Spleen (tissue), 11 donors: ENCODE measurements around the gene SERINC5. TPM values are rescaled to one million over a fixed set of nuclear protein-coding genes. Genes with fewer than 3 reads are reported as not detected.

Source experiments
- DNase-seq: peaks from one replicate; pipeline ENCODE4 v3.0.0-alpha.2; 2020
- H3K27ac ChIP-seq, 8 donors: fragments of 200-600 bp; sonication (generic) in 7 of 8; 1 replicate in 4 of 8; 2 replicates in 4 of 8; pipeline versions ENCODE4 v1.5.0 to v1.8.0; 2016 to 2021; ENCODE audit warnings: inconsistent platforms in 4 of 8, mild to moderate bottlenecking in 4 of 8, moderate library complexity in 1 of 8
- H3K27me3 ChIP-seq, 7 donors: fragments of 200-600 bp; sonication (generic) in 6 of 7; replicated peaks in 1 of 7; 1 replicate in 4 of 7; 2 replicates in 3 of 7; pipeline versions ENCODE4 v1.5.0 to v1.8.0; 2016 to 2021; ENCODE audit warnings: inconsistent platforms in 3 of 7, mild to moderate bottlenecking in 1 of 7
- H3K36me3 ChIP-seq, 6 donors: fragments of 200-600 bp; sonication (generic) in 5 of 6; 1 replicate in 4 of 6; 2 replicates in 2 of 6; pipeline versions ENCODE4 v1.5.0 to v1.8.0; 2016 to 2021; ENCODE audit warnings: inconsistent platforms in 2 of 6
- H3K4me1 ChIP-seq, 6 donors: fragments of 200-600 bp; sonication (generic) in 5 of 6; 1 replicate in 3 of 6; 2 replicates in 3 of 6; pipeline versions ENCODE4 v1.5.0 to v1.8.0; 2016 to 2021; ENCODE audit warnings: inconsistent platforms in 3 of 6
- H3K4me3 ChIP-seq, 8 donors: fragments of 200-600 bp; sonication (generic) in 7 of 8; 1 replicate in 4 of 8; 2 replicates in 4 of 8; pipeline versions ENCODE4 v1.5.0 to v1.8.0; 2016 to 2021; ENCODE audit warnings: inconsistent platforms in 4 of 8, mild to moderate bottlenecking in 4 of 8, moderate library complexity in 2 of 8
- H3K9me3 ChIP-seq, 8 donors: fragments of 200-600 bp; sonication (generic) in 7 of 8; 1 replicate in 4 of 8; 2 replicates in 4 of 8; pipeline versions ENCODE4 v1.5.0 to v1.8.0; 2016 to 2021; ENCODE audit warnings: inconsistent platforms in 4 of 8
- CTCF ChIP-seq, 11 experiments: fragments of 200-600 bp in 7 of 11; fragments of 450-650 bp in 4 of 11; sonication (generic) in 4 of 11; IDR thresholded peaks in 8 of 11; conservative IDR thresholded peaks in 3 of 11; 1 replicate in 7 of 11; 2 replicates in 4 of 11; pipeline versions ENCODE4 v1.4.0 to v1.8.0; 2016 to 2021; ENCODE audit warnings: antibody characterized with exemption in 11 of 11, inconsistent platforms in 4 of 11, mild to moderate bottlenecking in 1 of 11
- POLR2A ChIP-seq, 3 donors: fragments of 450-650 bp; IDR thresholded peaks; one replicate each; pipeline ENCODE4 v1.5.1; 2017; ENCODE audit warnings: antibody characterized with exemption in 3 of 3, mild to moderate bottlenecking in 1 of 3
- POLR2AphosphoS5 ChIP-seq, 3 donors: sonication (generic); formaldehyde crosslinking; IDR thresholded peaks; one replicate each; pipeline ENCODE4 v1.5.1; 2017; ENCODE audit warnings: antibody characterized with exemption in 3 of 3
- WGBS, 5 donors: extraction: QIAGEN DNeasy Blood & Tissue Kit in 3 of 5; methylation state at CpG; one replicate each; pipeline versions ENCODE4 v1.1.5 to v1.1.7; 2013 to 2018; 5-methylcytosine and 5-hydroxymethylcytosine counted together
- intact Hi-C: fragments of 100-400 bp; cut with DNase I; formaldehyde crosslinking; loops from one replicate; pipeline ENCODE4 v1.15.0; 2023; ENCODE audit warnings: low total_unique reads
- polyA plus RNA-seq, 3 donors: library from polyadenylated mRNA; stranded (reverse); fragments of 200-250 nt; gene quantifications; one replicate each; pipeline ENCODE4 v1.2.1, GENCODE V29; 2013
- total RNA-seq, 7 donors: library from RNA; depleted of rRNA in 3 of 7; stranded (reverse); fragments of >200 nt in 3 of 7; fragmentation: NEBNext Ultra II Directional in 4 of 7; extraction: Animal tissue kit (Norgen Biotek cat#: 25700) in 4 of 7; gene quantifications; one replicate each; pipeline versions ENCODE4 v1.1.0 to v1.2.1, GENCODE V29; 2016 to 2021
- donor health status: healthy with polysubstance abuse.
- donor health status: DM: no; HTN: no; CAD: no; lungs with moderate emphysema.
- donor health status: DM: no; HTN: no; CAD: no.
- donor health status: Bipolar disorder and iron deficiency.
- donor health status: healthy.
- donor health status: DM: no; HTN: no; CAD: no.
- donor health status: DM: yes; HTN: yes; CAD: no.

SERINC5 gene
- total and polyA plus RNA-seq, 10 donors = 1.5 to 29.8 (median 21.2) TPM

GRCh38 chr5:80067531-80068245 lies 188.2 kb downstream of the SERINC5 start:
- Histone ChIP-seq H3K36me3 (no peaks in the 10 kb centered on the region), H3K27me3 (no peaks in the 10 kb centered on the region), H3K27ac (no peak overlapping the region), H3K9me3 (no peaks in the 10 kb centered on the region), H3K4me1 (peaks cover 3 to 30% (median 13%) of the 10 kb centered on the region in 6 donors), H3K4me3 (no peak overlapping the region)
- DNase-seq = no peak
- intact Hi-C loops = no loop called here
- TF ChIP-seq POLR2A (IDR thresholded peaks at IDR 0.05) (no peak), CTCF (IDR thresholded peaks at IDR 0.05 in 8 of 11, conservative IDR thresholded peaks at IDR 0.05 in 3 of 11) (no peak)
- WGBS, 5 donors = 71 to 93% (median 82%) methylated on average over 8 of the region's 8 CpGs

- H3K4me3 ChIP-seq = no peak overlapping the region
- no peaks in the 10 kb centered on the region for H3K27me3 ChIP-seq
- no peak overlapping the region for H3K27ac ChIP-seq
- DNase-seq = no peak
- no peak for TF ChIP-seq CTCF (IDR thresholded peaks at IDR 0.05 in 8 of 11, conservative IDR thresholded peaks at IDR 0.05 in 3 of 11)
- no peak for TF ChIP-seq POLR2AphosphoS5 (IDR thresholded peaks at IDR 0.05)
- no peak for TF ChIP-seq POLR2A (IDR thresholded peaks at IDR 0.05)
- 51 to 85% (median 70%) methylated on average over 2 of the region's 2 CpGs for WGBS, 5 donors
- H3K9me3 ChIP-seq = no peaks in the 10 kb centered on the region
- intact Hi-C loops = no loop called here
- H3K4me1 ChIP-seq = peaks cover 3 to 30% (median 13%) of the 10 kb centered on the region in 6 donors
- no peaks in the 10 kb centered on the region for H3K36me3 ChIP-seq
These were observed 188.8 kb downstream of the SERINC5 start for GRCh38 chr5:80067016-80067415.

- Histone ChIP-seq H3K9me3 (no peaks in the 10 kb centered on the region), H3K4me1 (peaks cover 0 to 12% (median under 1%) of the 10 kb centered on the region in 6 donors), H3K27me3 (no peaks in the 10 kb centered on the region), H3K4me3 (no peak overlapping the region), H3K36me3 (no peaks in the 10 kb centered on the region), H3K27ac (no peak overlapping the region)
- DNase-seq = no peak
- intact Hi-C loops = no loop called here
- TF ChIP-seq POLR2AphosphoS5 (IDR thresholded peaks at IDR 0.05) (no peak), POLR2A (IDR thresholded peaks at IDR 0.05) (no peak), CTCF (IDR thresholded peaks at IDR 0.05 in 8 of 11, conservative IDR thresholded peaks at IDR 0.05 in 3 of 11) (no peak)
These were observed 191.7 kb downstream of the SERINC5 start for GRCh38 chr5:80064124-80064523.

Other genes starting within 250 kb of the SERINC5 start
- under 1 TPM; 0.34 to 0.97 (median 0.57) TPM for gene THBS4, start 220.7 kb downstream of the SERINC5 start, total RNA-seq
- gene THBS4, start 220.7 kb downstream of the SERINC5 start, polyA plus RNA-seq = 1 to 10 TPM in 1 of 3 donors, under 1 TPM in 2; 0.46 to 1.1 (median 0.79) TPM
- not detected for gene SPZ1, start 64.0 kb upstream of the SERINC5 start, total RNA-seq
- not detected for gene SPZ1, start 64.0 kb upstream of the SERINC5 start, polyA plus RNA-seq
- 10 to 100 TPM; 41.3 to 67.8 (median 55.8) TPM for gene ZFYVE16, start 152.0 kb upstream of the SERINC5 start, total RNA-seq
- gene ZFYVE16, start 152.0 kb upstream of the SERINC5 start, polyA plus RNA-seq = 10 to 100 TPM in 1 of 3 donors, 1 to 10 TPM in 2; 8.5 to 12.2 (median 9.5) TPM
- 1 to 10 TPM; 2.0 to 6.6 (median 3.5) TPM for gene FAM151B, start 232.1 kb upstream of the SERINC5 start, total RNA-seq
- under 1 TPM; 0.35 to 0.70 (median 0.44) TPM for gene FAM151B, start 232.1 kb upstream of the SERINC5 start, polyA plus RNA-seq